GM18909 (cell line): ENCODE results near the gene DAB2IP.
"Not testable (repeated sequence)": the region's sequence is repeated elsewhere in the genome, so short reads cannot be mapped to it uniquely, and the experiment has no call there.

Experiments used
- ATAC-seq: cut with Tn5 transposase; IDR thresholded peaks from one replicate; pipeline ENCODE4 v1.9.1; 2021; ENCODE audit warnings: mild to moderate bottlenecking; ENCODE audit not compliant: unreplicated experiment, poor library complexity

Gene DAB2IP

DNA sequence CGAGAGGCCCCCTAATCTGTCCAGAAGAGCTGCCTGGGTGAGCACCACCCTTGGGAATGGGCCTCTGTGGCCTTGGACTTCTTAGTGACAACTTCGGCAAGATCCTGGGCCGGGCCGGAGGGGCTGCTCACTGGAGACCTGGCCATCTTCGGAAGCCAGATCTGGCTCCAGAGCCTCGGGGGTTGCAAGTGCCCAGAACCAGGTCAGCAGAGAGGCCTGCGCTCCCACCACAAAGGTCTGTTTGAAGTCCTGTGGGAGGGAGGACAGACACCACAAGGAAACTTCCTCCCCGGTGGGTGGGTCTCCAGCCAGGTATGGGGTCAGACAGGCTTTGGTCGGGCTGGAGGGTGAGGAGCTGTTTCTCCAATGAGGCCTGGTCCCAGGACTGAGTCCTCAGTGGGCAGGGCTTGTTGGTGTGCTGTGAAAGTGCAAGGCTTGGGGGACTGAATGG lies 86.1 kb downstream of the DAB2IP start:
- no peak for ATAC-seq

DNA sequence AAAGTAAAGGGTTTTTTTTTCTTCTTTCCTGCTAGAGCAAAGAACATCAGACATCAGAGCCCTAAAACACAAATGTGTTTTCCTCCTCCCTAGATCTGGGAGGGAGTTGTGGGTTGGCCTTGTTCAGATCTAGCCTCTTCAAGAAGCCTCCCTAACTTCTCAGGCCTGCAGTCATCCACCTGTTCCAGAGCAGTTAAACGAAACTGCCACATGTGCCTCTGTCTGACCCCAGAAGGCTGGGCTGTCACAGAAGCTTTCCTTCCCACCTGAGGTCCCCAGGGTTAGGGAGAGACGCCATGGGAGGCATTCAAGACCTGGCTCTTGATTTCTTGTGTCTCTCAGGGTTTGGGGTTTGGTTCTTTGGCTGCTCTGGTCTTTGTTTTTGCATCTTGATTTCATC lies 87.0 kb downstream of the DAB2IP start:
- ATAC-seq, result no peak

GRCh38 chr9:121738968-121739367 lies 87.5 kb downstream of the DAB2IP start:
- no peak for ATAC-seq

DNA sequence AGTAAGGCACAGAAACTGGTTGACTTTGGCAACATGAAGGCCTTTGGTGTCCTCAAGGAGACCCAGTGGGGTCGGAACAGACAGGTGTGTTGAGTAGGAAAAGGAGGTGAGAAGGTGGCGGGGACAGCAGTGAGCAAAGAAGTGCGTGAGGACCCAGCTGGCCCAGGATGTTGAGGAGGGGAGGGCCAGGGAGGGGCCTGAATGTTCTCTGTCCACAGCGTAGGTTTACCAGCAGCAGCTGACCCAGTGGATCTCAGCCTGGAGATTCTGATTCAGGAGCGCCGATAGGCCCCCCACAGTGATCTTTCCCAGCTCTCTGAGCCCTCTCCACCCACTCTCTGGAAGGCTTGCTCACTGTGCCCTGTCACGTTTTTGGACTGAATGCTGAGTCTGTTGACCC lies 88.5 kb downstream of the DAB2IP start:
- ATAC-seq, result no peak

- ATAC-seq, result no peak
Observed at GRCh38 chr9:121741228-121741918, 89.9 kb downstream of the DAB2IP start.

DNA sequence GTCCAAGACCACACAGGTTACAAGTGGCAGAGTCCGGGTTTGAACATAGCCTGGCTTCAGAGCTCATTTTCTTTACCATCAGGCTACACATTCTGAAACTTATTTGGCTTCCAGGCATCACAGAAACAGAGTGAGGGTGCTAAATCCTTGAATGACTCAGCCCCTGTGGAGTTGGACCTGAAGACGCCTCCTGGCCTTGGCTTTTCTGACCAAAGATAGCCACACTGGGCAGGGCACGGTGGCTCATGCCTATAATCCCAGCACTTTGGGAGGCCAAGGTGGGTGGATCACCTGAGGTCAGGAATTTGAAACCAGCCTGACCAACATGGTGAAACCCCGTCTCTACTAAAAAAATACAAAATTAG lies 90.5 kb downstream of the DAB2IP start:
- ATAC-seq, result not testable (repeated sequence)

GRCh38 chr9:121742923-121743322 lies 91.5 kb downstream of the DAB2IP start:
- ATAC-seq, result no peak

DNA sequence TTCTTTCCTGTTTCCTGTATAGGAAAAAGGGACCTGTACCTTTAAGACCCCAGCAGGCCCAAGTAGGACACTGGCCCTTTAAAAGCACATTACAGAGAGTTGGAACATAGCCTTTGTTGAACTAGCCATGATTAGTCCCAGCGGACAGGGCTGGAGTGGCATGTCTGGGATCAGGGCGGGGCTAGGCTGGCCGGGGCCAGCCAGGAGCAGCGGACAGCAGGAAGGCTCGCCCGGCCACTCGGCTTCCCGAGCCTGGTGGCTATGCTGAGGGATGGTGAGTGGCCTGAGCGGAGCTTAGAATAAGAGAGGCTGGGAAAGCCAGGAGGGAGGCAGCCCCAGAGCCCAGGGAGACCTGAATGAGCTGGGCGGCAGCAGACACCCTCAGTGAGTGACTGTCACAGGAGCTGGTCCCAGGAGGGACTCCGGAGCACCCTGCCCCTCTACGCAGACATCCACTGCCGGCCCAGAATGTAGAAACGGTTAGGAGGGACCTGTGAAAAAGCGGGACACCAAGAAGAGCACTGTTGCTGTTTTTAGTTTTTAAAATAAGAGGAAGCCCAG lies 92.1 kb downstream of the DAB2IP start:
- ATAC-seq, result no peak

DNA sequence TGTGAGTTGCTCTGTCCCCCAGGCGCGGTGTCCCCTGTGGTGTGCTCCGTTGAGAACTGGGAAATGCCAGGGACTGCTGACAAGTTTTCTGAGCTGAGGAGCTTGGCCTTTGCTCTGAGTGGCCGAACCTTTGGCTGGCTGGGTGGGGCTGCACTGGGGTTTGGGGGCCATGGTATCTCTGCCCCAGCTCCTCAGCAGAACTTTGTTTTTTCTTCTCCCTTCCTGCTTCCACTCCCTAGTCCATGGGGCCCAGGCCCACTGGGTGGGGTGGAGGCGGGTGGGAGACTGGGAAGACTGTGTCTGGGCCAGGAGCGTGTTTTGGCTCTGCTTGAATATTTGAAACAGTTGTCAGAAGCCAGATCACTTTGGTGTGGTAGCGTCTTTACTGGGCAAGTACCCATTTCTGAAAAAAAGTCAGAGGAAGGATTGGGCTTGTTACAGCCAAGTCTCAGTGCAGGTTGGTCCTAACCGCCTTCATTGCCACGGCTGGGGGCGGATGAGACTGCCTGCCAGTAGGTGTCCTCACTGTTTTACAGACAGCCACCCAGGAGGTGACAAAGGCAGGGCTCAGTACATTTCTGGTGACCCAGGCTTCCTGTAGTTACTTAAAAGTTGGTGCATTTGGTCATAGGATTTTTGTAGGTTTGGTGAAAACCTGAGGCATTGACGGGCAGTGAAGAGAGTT lies 92.7 kb downstream of the DAB2IP start:
- no peak for ATAC-seq

DNA sequence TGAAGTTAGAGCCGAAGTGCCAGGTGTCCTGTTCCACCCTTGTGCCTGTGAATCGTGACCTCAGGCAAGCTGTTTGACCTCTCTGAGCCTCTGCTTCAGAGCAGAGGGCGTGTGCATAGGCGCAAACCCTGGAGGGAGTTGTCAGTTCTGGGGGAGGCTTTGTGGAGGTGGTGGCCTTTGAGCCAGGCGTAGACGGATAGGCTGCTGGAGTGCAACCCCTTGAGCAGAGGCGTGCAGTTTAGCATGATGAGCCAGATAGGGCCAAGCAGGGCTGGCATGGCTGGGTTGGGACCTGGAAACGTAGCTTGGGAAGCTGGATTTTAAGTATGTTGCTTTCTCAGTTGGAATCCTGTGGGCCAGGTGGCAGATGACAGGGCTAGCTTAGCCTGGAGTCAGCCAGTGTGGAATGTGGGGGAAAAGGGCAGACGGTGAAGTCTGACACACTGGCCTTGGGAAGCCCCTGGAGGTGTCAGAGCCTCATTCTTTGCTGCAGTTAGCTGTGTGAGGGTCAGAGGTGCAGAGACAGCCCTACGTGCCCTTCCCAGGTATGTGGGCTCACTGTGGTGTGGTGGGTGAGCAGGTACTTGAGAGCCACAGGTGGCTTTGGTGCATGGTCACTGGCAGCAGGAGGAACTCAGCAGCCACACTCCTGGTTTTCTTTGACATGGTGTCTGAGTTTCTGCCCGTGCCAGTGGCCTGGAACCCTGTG lies 93.4 kb downstream of the DAB2IP start:
- ATAC-seq, result no peak

GRCh38 chr9:121745396-121745695 lies 93.9 kb downstream of the DAB2IP start:
- no peak for ATAC-seq

GRCh38 chr9:121746411-121746810 lies 95.0 kb downstream of the DAB2IP start:
- ATAC-seq, result no peak

- ATAC-seq, result no peak
Observed at GRCh38 chr9:121746866-121747265, 95.4 kb downstream of the DAB2IP start.

DNA sequence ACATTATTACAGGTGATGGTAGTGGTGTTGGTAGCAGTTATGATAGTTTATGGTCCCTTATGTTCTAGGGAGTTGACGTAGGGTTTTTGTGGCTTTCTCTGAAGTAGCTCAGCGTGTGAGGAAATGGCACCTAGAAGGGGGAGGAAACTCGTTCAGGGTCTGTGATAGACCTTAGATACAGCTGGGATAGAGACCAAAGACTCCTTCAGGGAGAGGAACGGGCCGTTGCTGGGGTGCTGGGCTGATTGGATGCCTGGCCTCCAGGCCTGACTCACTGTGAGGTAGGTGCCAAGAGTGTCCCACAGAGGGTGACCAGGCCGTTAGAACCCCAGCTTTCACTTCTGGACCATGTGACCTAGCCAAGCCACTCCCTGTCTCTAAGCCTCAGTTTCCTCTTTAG lies 96.6 kb downstream of the DAB2IP start:
- no peak for ATAC-seq

GRCh38 chr9:121748727-121749423 lies 97.4 kb downstream of the DAB2IP start:
- no peak for ATAC-seq

GRCh38 chr9:121749614-121750013 lies 98.2 kb downstream of the DAB2IP start:
- no peak for ATAC-seq

DNA sequence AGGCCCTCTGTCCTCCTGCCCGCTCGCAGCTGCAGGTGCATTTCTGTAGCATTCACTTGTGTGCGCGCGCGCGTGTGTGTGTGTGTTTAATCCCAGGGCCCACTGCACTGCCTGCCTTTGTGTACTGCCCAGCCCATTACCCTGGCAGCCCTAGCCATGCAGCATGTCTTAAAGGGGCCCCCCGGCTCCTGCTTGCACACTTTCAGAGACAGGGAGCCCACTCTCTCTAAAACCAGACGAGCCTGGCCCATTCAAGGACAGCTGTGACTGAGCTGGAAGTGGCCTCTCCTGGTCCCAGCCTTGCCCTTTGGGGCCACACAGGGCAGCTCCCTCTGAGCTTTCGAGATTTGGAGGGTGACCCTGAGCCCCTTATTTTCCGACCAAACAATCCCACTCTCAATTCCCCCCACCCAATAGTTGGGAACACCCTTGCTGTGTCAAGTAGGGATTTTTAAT lies 98.9 kb downstream of the DAB2IP start:
- no peak for ATAC-seq

DNA sequence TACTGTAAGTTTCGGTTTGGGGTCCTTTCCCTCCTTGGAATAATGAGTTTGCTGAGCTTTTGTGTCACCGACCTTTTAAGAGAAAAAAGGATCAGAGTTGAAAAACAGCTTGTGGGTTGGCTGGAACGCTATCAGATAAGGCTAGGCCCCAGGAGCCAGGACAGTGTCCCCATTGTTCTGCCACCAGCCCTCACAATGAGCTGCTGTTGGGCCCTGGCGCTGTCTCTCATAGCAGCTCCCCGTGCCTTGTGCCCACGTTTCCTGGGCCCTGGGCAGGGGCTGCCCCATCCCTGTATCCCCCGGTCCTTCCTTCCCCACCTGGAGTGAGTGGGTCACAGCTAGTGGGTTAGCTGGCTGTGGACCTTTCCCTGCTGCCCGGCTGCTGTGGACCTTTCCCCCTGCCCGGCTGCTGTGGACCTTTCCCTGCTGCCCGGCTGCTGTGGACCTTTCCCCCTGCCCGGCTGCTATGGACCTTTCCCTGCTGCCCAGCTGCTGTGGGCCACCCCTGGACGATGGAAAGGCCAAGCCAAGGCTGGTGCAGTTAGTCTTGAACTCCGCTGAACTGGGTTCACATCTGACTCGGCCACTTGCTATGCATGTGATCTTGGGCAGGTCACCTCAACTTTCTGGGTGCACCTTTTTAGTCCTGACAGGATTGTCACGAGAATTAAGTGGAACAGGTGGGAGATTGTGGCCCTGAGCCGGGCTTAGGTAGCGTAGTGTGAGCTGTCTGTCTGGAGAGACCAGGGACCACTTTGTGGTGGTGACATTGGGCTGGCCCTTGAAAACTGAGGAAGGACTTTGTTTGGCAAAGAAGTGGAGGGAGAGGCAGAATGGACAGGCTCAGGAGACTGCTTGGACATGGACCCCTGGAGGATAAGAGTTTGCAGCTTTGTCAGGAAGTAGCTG lies 99.5 kb downstream of the DAB2IP start:
- ATAC-seq, result no peak

GRCh38 chr9:121751686-121752445 lies 100.4 kb downstream of the DAB2IP start:
- ATAC-seq, result no peak
